Smooth muscle cell (in vitro differentiated cells): ENCODE measurements around the gene SMYD3. TPM values are rescaled to one million over a fixed set of nuclear protein-coding genes. Genes with fewer than 3 reads are reported as not detected.

Experiments
- DNase-seq: peaks from one replicate; lab custom pipeline; 2025; ENCODE audit not compliant: unreplicated experiment; lab: John Stamatoyannopoulos, UW
- H2AFZ ChIP-seq: fragments of 200-600 bp; sonication (generic); 2 replicates; pipeline ENCODE4 v1.6.0; 2016; ENCODE audit warnings: antibody characterized with exemption, low read depth, mild to moderate bottlenecking
- H3F3A ChIP-seq: fragments of 200-600 bp; sonication (generic); 2 replicates; pipeline ENCODE4 v1.6.0; 2017; ENCODE audit warnings: antibody characterized with exemption, low read depth
- H3K27ac ChIP-seq: fragments of 200-600 bp; sonication (generic); 2 replicates; pipeline ENCODE4 v1.5.1; 2016; ENCODE audit warnings: low read depth, mild to moderate bottlenecking
- H3K27me3 ChIP-seq: fragments of 200-600 bp; sonication (generic); 2 replicates; pipeline ENCODE4 v1.6.1; 2016; ENCODE audit warnings: low read depth, mild to moderate bottlenecking
- H3K36me3 ChIP-seq: fragments of 200-600 bp; sonication (generic); 2 replicates; pipeline ENCODE4 v1.5.1; 2016; ENCODE audit warnings: low read depth
- H3K4me1 ChIP-seq: fragments of 200-600 bp; sonication (generic); 2 replicates; pipeline ENCODE4 v1.5.1; 2016; ENCODE audit warnings: low read depth
- H3K4me2 ChIP-seq: fragments of 200-600 bp; sonication (generic); 2 replicates; pipeline ENCODE4 v1.6.0; 2016; ENCODE audit warnings: mild to moderate bottlenecking
- H3K4me3 ChIP-seq: fragments of 200-600 bp; sonication (generic); 2 replicates; pipeline ENCODE4 v1.5.1; 2016; ENCODE audit warnings: mild to moderate bottlenecking
- H3K79me2 ChIP-seq: fragments of 200-600 bp; sonication (generic); 2 replicates; pipeline ENCODE4 v1.6.0; 2016; ENCODE audit warnings: low read depth, mild to moderate bottlenecking
- H3K9ac ChIP-seq: fragments of 200-600 bp; sonication (generic); 2 replicates; pipeline ENCODE4 v1.6.0; 2016; ENCODE audit warnings: low read depth
- H3K9me3 ChIP-seq: fragments of 200-600 bp; sonication (generic); replicated peaks from 2 replicates; pipeline ENCODE4 v1.5.1; 2016; ENCODE audit warnings: low read depth
- H4K20me1 ChIP-seq: fragments of 200-600 bp; sonication (generic); 2 replicates; pipeline ENCODE4 v1.6.0; 2016; ENCODE audit warnings: low read depth
- WGBS: methylation state at CpG from one replicate; pipeline ENCODE4 v1.1.7; 2016; ENCODE audit warnings: low lambda C conversion rate; 5-methylcytosine and 5-hydroxymethylcytosine counted together
- polyA plus RNA-seq: library from polyadenylated mRNA; unstranded; fragments of >200 nt; fragmentation: Nextera tagmentation; extraction: Ambion mirVana; gene quantifications from 2 replicates; pipeline ENCODE4 v1.2.1, GENCODE V29; 2016
- total RNA-seq: library from RNA; depleted of rRNA; stranded (reverse); fragments of >200 nt; gene quantifications from 2 replicates; pipeline ENCODE4 v1.2.3, GENCODE V29; 2014
- TF ChIP-seq, protein P1 (sequence below): fragments of 200-600 bp; sonication (generic); IDR thresholded peaks from 2 replicates; pipeline ENCODE4 v1.5.1; 2017; ENCODE audit warnings: borderline replicate concordance, mild to moderate bottlenecking, antibody characterized with exemption; ENCODE audit not compliant: insufficient read depth, poor library complexity, severe bottlenecking

Gene SMYD3
- total and polyA plus RNA-seq, 2 experiments from 2014 or later = 162 to 301 TPM

DNA sequence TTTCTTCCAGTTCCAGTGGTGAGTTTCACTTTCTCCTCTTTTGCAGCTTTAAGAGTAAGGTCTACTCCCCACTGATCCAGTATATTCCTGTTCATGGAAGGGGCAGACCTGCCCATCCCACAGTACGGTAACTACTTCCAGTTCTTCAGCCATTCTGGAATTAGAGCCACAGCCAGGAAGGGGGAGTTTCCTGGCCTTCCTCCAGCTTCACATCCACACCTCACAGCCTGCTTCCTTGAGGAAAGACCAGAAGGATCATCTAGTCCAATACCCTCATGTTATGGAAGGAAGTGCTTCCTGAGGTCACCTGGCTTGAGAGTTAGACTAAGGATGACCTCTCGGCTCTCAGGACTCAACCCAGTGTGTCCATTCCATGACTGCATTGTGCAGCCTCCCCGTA is 754.5 kb downstream of the SMYD3 start:
- Histone ChIP-seq H3K4me2 (peak overlapping the region; percentile 68), H3K9me3 (no peaks in the 10 kb centered on the region), H2AFZ (no peak overlapping the region), H3F3A (peaks cover 35% of the 10 kb centered on the region), H3K36me3 (peaks cover 11% of the 10 kb centered on the region), H3K79me2 (no peaks in the 10 kb centered on the region), H3K4me1 (peaks cover 26% of the 10 kb centered on the region), H3K4me3 (no peak overlapping the region), H4K20me1 (no peaks in the 10 kb centered on the region), H3K9ac (no peak overlapping the region), H3K27me3 (no peaks in the 10 kb centered on the region), H3K27ac (peak overlapping the region; percentile 72)
- 80% methylated on average over 3 of the region's 3 CpGs for WGBS
- TF ChIP-seq, protein P1, sequence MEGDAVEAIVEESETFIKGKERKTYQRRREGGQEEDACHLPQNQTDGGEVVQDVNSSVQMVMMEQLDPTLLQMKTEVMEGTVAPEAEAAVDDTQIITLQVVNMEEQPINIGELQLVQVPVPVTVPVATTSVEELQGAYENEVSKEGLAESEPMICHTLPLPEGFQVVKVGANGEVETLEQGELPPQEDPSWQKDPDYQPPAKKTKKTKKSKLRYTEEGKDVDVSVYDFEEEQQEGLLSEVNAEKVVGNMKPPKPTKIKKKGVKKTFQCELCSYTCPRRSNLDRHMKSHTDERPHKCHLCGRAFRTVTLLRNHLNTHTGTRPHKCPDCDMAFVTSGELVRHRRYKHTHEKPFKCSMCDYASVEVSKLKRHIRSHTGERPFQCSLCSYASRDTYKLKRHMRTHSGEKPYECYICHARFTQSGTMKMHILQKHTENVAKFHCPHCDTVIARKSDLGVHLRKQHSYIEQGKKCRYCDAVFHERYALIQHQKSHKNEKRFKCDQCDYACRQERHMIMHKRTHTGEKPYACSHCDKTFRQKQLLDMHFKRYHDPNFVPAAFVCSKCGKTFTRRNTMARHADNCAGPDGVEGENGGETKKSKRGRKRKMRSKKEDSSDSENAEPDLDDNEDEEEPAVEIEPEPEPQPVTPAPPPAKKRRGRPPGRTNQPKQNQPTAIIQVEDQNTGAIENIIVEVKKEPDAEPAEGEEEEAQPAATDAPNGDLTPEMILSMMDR = no peak
- no peak for DNase-seq

DNA sequence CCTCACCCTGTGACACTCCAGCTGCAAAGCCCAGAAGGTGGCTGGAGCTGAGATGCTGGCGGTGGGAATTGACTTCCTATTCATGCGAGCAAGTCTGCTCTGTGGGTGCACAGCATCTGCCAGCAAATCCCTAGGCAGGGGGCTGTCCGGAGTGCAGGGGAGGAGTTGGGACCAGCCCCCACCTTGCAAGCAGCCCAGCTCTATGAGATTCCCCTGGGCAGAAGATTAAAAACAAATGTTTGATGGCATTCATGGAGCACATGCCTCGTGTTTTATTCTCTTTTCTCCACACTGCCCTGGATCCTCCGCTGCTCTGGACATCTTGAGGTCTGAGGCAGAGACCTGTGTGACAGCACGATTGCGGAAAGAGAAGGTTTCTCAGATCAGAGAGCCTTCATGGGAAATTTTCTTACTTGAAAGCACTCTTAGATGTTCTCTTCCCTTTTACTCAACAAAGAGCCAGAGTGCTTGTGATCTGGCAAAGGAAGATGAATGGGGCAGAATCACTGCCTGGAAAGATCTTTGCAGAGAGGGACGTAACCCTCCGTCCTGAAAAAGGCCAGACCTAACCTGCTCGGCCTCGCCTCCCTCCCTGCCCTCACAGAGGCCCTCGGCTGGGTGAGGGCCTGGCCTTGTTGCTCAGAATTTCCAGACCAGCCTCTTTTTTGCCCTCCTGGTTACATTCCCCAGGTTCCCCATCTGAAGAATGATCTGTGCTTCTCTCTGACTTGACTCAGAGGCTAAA is 755.2 kb downstream of the SMYD3 start:
- no peak for DNase-seq

GRCh38 chr1:245751116-245751515 is 756.0 kb downstream of the SMYD3 start:
- Histone ChIP-seq H3K27ac (peak overlapping the region; percentile 72), H3K4me3 (no peak overlapping the region), H4K20me1 (no peaks in the 10 kb centered on the region), H3K9me3 (no peaks in the 10 kb centered on the region), H3F3A (peaks cover 29% of the 10 kb centered on the region), H3K9ac (peak overlapping the region; percentile 53), H2AFZ (no peak overlapping the region), H3K4me2 (peak overlapping the region; percentile 68), H3K27me3 (no peaks in the 10 kb centered on the region), H3K4me1 (peaks cover 26% of the 10 kb centered on the region), H3K36me3 (peaks cover 11% of the 10 kb centered on the region), H3K79me2 (no peaks in the 10 kb centered on the region)
- TF ChIP-seq, protein P1 = no peak
- 2% methylated on average over 4 of the region's 4 CpGs for WGBS
- DNase-seq = no peak

More for the DNA sequence above, 755.2 kb downstream of the SMYD3 start:
- no peaks in the 10 kb centered on the region for H3K79me2 ChIP-seq
- peak overlapping the region; percentile 68 for H3K4me2 ChIP-seq
- H3K4me1 ChIP-seq = peaks cover 26% of the 10 kb centered on the region
- H4K20me1 ChIP-seq = no peaks in the 10 kb centered on the region
- H3F3A ChIP-seq = peaks cover 35% of the 10 kb centered on the region
- H3K36me3 ChIP-seq = peaks cover 11% of the 10 kb centered on the region
- H3K27ac ChIP-seq = peak overlapping the region; percentile 72
- no peak overlapping the region for H2AFZ ChIP-seq
- WGBS = 38% methylated on average over 12 of the region's 12 CpGs
- H3K4me3 ChIP-seq = no peak overlapping the region
- TF ChIP-seq, protein P1 = no peak
- no peaks in the 10 kb centered on the region for H3K9me3 ChIP-seq
- H3K9ac ChIP-seq = peak overlapping the region; percentile 53
- no peaks in the 10 kb centered on the region for H3K27me3 ChIP-seq

DNA sequence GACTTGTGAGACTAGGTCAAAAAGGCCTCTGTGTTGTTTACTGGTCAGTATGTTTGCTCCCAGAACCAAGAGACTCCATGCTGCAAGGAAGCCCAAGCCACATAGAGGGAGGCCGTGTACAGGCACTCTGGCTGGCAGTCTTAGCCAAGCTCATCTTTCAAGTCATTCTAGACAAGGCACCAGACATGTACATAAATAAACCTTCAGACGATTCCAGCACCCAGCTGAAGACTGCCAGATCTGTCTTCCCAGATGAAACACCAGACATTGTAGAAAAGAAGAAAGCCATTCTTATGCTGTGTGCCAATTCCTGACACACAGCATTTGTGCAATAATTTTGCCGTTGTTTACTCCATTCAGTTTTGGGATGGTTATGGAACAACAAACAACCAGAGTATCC is 756.8 kb downstream of the SMYD3 start:
- Histone ChIP-seq H3K36me3 (peaks cover 11% of the 10 kb centered on the region), H3K9me3 (no peaks in the 10 kb centered on the region), H3K79me2 (no peaks in the 10 kb centered on the region), H3K27me3 (no peaks in the 10 kb centered on the region), H2AFZ (no peak overlapping the region), H4K20me1 (no peaks in the 10 kb centered on the region), H3K27ac (peak overlapping the region; percentile 72), H3K4me2 (peak overlapping the region; percentile 35), H3K4me3 (no peak overlapping the region), H3F3A (peaks cover 29% of the 10 kb centered on the region), H3K4me1 (peaks cover 26% of the 10 kb centered on the region), H3K9ac (no peak overlapping the region)
- 63% methylated on average over 3 of the region's 3 CpGs for WGBS
- DNase-seq = no peak
- TF ChIP-seq, protein P1 = no peak
